C4-2B (cell line): ENCODE data around the gene TTLL1.

ENCODE experiments used
- H3K27ac ChIP-seq: fragments of 450-650 bp; 2 replicates; pipeline ENCODE4 v1.5.1; 2017
- CTCF ChIP-seq: fragments of 450-650 bp; conservative IDR thresholded peaks from 2 replicates; pipeline ENCODE4 v1.5.1; 2017; ENCODE audit warnings: mild to moderate bottlenecking
- ZFX ChIP-seq: fragments of 450-650 bp; IDR thresholded peaks from 2 replicates; pipeline ENCODE4 v1.6.1; 2017

TTLL1 gene

DNA sequence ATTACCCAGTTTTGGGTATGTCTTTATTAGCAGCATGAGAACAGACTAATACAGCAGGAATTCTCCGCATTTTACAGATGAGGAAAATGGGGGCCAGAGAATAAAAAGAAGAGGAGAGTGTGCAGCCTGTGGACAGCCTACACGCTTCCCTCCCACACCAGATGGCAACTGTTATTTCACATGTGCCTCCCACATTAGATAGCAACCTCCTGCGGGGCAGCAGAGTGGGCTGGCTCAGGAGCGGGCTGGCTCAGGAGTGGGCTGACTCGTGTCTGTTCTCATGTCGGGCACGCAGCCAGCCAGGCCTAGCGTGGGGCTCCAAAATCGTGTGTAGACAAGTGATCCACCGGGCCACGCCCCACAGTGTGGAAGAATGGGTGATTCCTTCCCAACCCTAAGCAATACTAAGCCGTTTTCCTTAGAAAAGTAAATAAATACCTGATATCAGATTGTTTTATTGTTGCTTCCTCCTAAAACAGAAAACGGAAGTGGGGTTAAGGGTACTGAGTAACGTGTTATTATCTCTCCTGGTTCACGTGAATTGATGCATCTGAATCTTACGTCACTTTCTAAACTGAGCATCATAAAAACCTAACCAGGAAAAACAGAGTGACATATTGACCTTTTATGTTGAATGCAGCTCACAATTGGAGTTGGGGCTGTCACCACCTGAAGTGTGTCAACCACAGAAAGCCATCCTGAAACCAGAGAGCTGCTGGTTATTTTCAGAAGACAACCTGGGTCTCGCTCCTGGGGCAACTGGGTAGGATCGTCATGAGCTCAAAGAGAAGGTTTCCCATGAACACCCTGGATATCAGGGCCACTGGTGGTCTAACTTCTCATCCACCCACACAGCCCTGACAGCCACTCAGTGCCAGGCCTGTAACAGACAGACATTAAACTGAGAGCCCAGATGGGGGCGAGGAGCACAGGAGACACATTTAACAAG is 3.3 kb downstream of the TTLL1 start:
- no peak for TF ChIP-seq ZFX
- TF ChIP-seq CTCF = no peak
- H3K27ac ChIP-seq = no peak overlapping the region

- H3K27ac ChIP-seq = no peak overlapping the region
- TF ChIP-seq CTCF (no peak), ZFX (no peak)
Observed at GRCh38 chr22:43081968-43082367, 7.2 kb downstream of the TTLL1 start.

DNA sequence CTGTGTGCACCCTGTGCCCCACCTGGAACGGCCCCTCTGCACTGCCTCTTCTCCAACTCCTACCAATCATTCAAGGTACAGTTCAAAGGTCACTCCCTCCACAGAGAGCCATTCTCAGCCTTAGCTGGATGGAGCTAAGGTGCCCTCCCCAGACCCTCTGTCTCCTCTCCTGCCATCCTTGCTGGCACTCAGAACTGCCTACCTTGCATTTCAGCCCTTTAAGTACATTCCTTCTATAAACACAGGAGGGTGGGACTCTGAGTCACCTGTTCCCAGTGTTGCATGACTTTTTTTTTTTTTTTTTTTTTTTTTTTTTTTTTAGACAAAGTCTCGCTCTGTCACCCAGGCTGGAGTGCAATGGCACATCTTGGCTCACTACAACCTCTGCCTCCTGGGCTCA is 8.6 kb downstream of the TTLL1 start:
- TF ChIP-seq ZFX = no peak
- no peak for TF ChIP-seq CTCF

GRCh38 chr22:43079742-43080141 is 9.4 kb downstream of the TTLL1 start:
- TF ChIP-seq ZFX (no peak), CTCF (no peak)
- H3K27ac ChIP-seq = no peak overlapping the region

More for the DNA sequence above, 8.6 kb downstream of the TTLL1 start:
- no peak overlapping the region for H3K27ac ChIP-seq

DNA sequence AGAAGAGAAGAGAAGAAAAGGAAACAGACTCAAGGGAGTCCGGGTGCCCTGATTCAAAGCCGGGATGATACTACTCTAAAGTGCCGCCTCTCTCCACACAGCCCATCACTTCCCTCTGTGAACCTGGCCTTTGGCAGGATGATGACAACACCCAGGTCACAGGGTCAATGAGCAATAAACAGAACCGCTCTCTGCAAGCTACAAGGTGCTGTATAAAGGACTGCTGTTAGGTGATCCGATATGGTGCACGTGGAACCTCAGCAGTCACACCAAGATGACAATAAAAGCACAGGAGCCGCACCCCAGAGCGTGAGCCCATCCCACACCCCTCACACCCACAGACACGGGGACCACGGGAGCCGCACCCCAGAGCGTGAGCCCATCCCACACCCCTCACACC is 10.7 kb downstream of the TTLL1 start:
- no peak for TF ChIP-seq ZFX
- TF ChIP-seq CTCF = no peak
- no peak overlapping the region for H3K27ac ChIP-seq

DNA sequence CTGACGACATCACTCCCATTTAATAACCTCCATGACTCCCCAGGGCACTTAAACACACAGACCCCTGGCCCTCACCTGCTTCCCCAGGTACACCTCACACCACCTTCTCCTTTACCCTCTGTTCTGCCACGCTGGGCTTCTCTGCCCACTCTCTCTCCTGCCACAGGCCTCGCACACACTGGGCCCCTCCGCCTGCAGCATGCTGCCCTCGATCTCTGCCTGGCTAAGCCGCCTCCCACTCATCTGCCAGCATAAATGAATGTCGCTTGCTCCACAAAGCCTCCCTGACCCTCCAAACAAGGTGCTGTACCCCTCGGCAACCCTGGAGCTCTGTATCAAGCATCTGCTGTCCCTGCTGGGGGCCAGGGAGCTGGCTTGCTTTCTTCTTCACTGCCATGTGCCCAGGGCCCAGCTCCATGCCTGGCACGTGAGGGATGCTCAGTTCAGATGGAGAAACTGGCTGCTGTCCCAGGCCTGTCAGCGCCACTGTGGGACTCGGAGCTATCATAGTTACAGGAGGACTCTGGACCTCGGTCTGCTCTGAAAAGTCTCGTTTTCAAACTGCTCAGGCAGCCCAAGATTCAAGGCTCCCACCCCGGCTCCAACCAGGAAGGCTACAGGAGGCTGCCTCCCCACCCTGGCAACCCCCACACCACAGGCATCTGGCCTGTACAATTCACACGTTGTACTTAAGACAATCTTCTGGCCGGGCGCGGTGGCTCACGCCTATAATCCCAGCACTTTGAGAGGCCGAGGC is 11.9 kb downstream of the TTLL1 start:
- no peak overlapping the region for H3K27ac ChIP-seq

More for the DNA sequence above, 11.9 kb downstream of the TTLL1 start:
- TF ChIP-seq CTCF = no peak
- TF ChIP-seq ZFX = no peak
